MG63 (cell line): ENCODE data around the gene MICALL2. TPM values are rescaled to one million over a fixed set of nuclear protein-coding genes. Genes with fewer than 3 reads are reported as not detected.
A peak's percentile ranks its signal among the peaks of the same experiment; 100 is the strongest.

Experiments
- DNase-seq: peaks from one replicate; pipeline ENCODE4 v3.0.0-alpha.2; 2020
- H3K27me3 ChIP-seq: fragments of 250-450 bp; sonication (Bioruptor Pico); 2 replicates; pipeline ENCODE4 v1.5.1; 2020; ENCODE audit warnings: mild to moderate bottlenecking, moderate library complexity
- H3K36me3 ChIP-seq: fragments of 250-450 bp; sonication (Bioruptor Pico); 2 replicates; pipeline ENCODE4 v1.5.1; 2020; ENCODE audit warnings: mild to moderate bottlenecking, moderate library complexity
- H3K4me3 ChIP-seq: fragments of 250-450 bp; sonication (Bioruptor Pico); 2 replicates; pipeline ENCODE4 v1.5.1; 2020; ENCODE audit warnings: mild to moderate bottlenecking, moderate library complexity
- H3K9me3 ChIP-seq: fragments of 250-450 bp; sonication (Bioruptor Pico); 2 replicates; pipeline ENCODE4 v1.5.1; 2020; ENCODE audit warnings: mild to moderate bottlenecking, moderate library complexity
- total RNA-seq: library from RNA; depleted of rRNA; stranded (reverse); fragments of >200 nt; shearing (Covaris generic); gene quantifications from 2 replicates; pipeline ENCODE4 v1.2.3, GENCODE V29; 2014; ENCODE audit warnings: low replicate concordance

MICALL2 gene
- total RNA-seq, 1 experiment from 2014 or later: 13.5 TPM

- Histone ChIP-seq H3K4me3 (no peak overlapping the region), H3K9me3 (no peaks in the 10 kb centered on the region), H3K27me3 (peaks cover 4% of the 10 kb centered on the region; the same call in 1 of the 2 replicates), H3K36me3 (no peaks in the 10 kb centered on the region)
- no peak for DNase-seq
Observed at GRCh38 chr7:1422512-1423263, 36.6 kb downstream of the MICALL2 start.

- no peaks in the 10 kb centered on the region for H3K9me3 ChIP-seq
- no peak overlapping the region for H3K4me3 ChIP-seq
- DNase-seq: no peak
- H3K36me3 ChIP-seq: no peaks in the 10 kb centered on the region
- H3K27me3 ChIP-seq: peaks cover 10% of the 10 kb centered on the region
Observed at GRCh38 chr7:1421946-1422345, 37.3 kb downstream of the MICALL2 start.

DNA sequence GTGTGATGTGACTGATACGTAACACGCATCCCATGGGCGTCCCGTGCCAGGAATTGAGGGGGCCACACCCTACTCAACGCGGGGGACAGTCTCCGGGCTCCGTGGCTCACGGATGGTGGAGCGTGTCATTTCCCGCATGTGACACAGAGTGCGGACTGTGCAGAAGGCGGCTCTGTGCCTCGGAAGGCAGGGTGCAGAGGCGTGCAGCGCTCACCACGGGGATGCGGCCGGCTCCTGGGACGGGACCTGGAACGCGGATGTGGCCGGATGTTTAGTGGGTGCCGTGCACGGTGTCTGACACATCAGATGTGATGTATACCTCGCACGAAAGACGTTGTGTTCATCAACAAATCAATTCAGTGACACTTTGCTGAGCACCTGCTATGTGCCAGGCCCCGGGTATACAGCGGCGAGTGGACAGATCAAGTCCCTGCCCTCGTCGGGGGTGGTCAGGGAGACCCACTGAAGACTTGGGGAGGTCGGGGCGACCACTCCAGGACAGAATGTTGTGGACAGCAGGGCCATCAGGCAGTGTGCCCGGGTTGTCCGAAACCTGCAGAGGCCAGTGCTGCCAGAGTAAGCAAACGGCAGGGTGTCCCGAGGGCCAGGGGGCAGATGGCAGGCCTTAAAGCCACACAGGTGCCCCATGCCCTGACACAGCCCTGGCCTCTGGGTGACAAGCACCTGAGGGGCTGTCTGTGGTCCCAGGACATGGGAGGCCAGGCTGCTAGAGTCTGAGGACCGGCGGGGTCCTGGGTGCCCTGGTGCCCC is 38.1 kb downstream of the MICALL2 start:
- no peaks in the 10 kb centered on the region for H3K36me3 ChIP-seq
- peaks cover 16% of the 10 kb centered on the region for H3K27me3 ChIP-seq
- no peak for DNase-seq
- H3K9me3 ChIP-seq: no peaks in the 10 kb centered on the region
- H3K4me3 ChIP-seq: no peak overlapping the region

DNA sequence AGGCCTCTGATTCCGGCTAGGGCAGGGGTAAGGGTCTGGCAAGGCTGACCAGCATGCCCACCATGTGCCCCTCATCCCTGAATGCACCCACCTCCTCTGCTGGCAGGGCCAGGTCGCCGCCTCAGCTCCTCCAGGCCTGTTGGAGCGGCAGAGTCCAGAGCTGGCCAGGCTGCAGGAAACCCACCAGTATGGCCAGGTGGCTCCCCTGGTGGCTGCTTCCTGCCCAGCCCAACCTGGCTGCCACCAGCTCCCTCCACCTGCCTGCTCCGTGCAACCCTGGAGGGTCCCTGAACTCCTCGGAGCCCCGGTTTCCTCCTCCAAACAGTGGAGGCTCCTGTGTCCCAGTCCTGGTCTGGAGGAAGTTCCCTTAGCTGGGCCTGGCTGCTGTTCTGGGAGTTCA is 39.6 kb downstream of the MICALL2 start:
- DNase-seq: no peak
- Histone ChIP-seq H3K9me3 (no peaks in the 10 kb centered on the region), H3K27me3 (peaks cover 16% of the 10 kb centered on the region), H3K4me3 (no peak overlapping the region), H3K36me3 (no peaks in the 10 kb centered on the region)

GRCh38 chr7:1419310-1419634 is 40.0 kb downstream of the MICALL2 start:
- no peak for DNase-seq
- H3K27me3 ChIP-seq: peaks cover 16% of the 10 kb centered on the region

DNA sequence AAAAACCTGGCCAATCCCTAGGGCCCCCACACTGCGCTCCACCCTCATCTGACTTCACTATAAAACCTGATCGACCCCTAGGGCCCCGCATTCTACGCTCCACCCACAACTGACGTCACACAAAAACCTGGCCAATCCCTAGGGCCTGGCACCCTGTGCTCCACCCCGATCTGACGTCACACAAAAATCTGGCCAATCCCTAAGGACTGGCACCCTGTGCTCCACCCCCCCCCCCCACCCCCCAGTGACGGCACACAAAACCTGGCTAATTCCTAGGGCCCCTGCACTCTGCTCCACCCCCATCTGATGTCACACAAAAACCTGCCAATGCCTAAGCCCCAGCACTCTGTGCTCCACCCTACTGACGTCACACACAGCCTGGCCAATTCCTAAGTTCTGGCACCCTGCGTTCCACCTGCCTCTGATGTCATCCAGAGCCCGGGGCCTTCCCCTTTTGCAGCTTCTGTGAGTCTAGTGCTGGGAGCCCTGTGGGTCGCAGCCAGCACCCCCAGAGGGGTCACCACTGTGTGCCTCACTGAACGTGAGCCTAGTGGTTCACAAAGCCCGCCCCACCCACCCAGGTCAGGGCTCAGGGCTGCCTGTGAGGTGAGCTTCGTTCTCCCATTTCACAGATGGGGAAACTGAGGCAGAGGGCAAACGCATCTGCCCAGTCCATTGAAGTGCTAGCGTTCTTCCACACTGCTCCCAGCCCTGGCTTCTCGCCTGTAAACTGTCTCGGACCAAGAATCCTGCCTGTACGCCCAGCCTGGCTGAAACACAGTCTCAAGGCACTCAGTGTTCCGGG is 40.6 kb downstream of the MICALL2 start:
- H3K4me3 ChIP-seq: no peak overlapping the region
- DNase-seq: peak; percentile 54

More at GRCh38 chr7:1419310-1419634, 40.0 kb downstream of the MICALL2 start:
- Histone ChIP-seq H3K36me3 (no peaks in the 10 kb centered on the region), H3K9me3 (no peaks in the 10 kb centered on the region), H3K4me3 (no peak overlapping the region)

GRCh38 chr7:1415389-1415990 is 43.8 kb downstream of the MICALL2 start:
- Histone ChIP-seq H3K36me3 (no peaks in the 10 kb centered on the region), H3K27me3 (peaks cover 16% of the 10 kb centered on the region), H3K4me3 (no peak overlapping the region), H3K9me3 (no peaks in the 10 kb centered on the region)
- DNase-seq: no peak

More for the DNA sequence above, 40.6 kb downstream of the MICALL2 start:
- Histone ChIP-seq H3K36me3 (no peaks in the 10 kb centered on the region), H3K27me3 (peaks cover 16% of the 10 kb centered on the region), H3K9me3 (no peaks in the 10 kb centered on the region)

DNA sequence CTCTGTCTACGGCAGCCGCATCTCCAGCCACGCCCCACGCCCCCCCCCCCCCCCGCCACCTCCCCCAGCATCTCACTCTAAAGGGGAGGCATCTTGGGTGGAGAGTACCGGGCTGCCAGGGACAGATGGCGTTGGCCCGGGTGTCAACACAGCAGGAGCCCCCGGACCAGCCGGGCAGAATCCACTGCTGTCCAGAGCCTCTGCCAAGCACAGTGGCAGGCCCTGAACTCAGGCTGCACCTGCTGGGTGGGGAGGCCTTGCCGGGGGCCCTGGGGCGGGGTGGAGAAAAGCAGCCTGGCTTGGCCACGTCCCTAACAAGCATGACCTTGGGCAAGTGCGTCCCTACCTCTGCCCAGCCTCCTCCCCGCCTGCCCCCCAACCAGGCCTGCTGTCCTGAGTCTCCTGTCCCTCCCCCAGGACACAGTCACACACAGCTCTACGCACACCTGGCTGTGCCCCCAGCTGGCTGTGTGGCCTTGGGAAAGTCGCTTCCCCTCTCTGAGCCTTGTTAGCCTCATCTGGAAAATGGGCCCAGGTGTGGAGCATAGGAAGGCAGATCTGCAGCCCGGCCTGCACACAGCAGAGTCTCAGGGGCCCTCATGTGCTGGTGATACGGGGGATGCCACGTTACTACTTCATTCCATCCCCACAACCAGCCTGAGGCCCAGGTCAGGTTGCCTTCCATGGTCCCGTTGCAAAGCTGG is 45.2 kb downstream of the MICALL2 start:
- Histone ChIP-seq H3K36me3 (no peaks in the 10 kb centered on the region), H3K27me3 (peaks cover 16% of the 10 kb centered on the region), H3K9me3 (no peaks in the 10 kb centered on the region), H3K4me3 (no peak overlapping the region)
- no peak for DNase-seq

- H3K4me3 ChIP-seq: no peak overlapping the region
- peak; percentile 71 for DNase-seq
- H3K36me3 ChIP-seq: no peaks in the 10 kb centered on the region
- H3K27me3 ChIP-seq: peaks cover 13% of the 10 kb centered on the region
- no peaks in the 10 kb centered on the region for H3K9me3 ChIP-seq
Observed at GRCh38 chr7:1412322-1413261, 46.7 kb downstream of the MICALL2 start.

DNA sequence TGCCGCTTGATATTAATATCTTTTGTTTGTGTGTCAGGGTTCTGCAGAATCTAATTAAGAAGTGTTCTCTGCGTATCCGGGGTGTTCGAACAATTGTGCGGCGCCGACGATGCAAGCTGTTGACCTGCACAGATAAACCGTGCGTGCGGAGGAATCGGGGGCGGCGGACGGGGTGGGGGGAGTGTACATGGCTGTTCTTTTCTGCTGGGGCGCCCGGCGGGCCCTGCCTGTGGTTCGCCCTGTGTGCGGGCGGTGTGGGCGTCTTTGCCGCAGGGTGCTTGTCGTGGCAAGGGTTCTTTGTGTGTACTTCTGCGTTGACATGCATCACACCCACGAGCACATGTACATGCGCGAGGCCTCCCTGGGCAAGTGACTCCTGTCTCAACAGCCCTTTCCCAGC is 47.9 kb downstream of the MICALL2 start:
- DNase-seq: no peak
- Histone ChIP-seq H3K4me3 (no peak overlapping the region), H3K9me3 (no peaks in the 10 kb centered on the region), H3K36me3 (no peaks in the 10 kb centered on the region), H3K27me3 (peaks cover 4% of the 10 kb centered on the region; the same call in 1 of the 2 replicates)

DNA sequence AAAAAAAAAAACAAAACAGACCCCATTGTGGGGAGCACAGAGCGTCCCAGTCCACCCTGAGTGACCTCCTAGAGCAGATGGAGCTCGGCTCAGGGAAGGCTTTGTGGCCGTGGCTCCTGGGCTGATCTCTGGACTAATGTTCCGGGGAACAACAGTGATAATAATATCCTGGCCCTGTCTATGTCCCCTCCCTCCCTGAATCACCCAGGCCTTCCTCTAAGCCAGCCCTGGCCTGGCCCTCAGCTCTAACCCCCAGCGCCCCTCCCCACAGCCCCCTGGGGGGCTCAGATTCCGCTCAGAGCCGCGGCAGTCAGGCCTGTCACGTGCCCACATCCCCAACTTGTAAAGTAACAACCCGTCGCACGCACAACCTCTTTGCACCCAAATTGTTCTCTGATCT is 48.3 kb downstream of the MICALL2 start:
- no peak for DNase-seq
- peaks cover 2% of the 10 kb centered on the region; the same call in 1 of the 2 replicates for H3K27me3 ChIP-seq
- H3K36me3 ChIP-seq: no peaks in the 10 kb centered on the region
- no peaks in the 10 kb centered on the region for H3K9me3 ChIP-seq
- H3K4me3 ChIP-seq: no peak overlapping the region

- peaks cover 2% of the 10 kb centered on the region; the same call in 1 of the 2 replicates for H3K27me3 ChIP-seq
- no peak for DNase-seq
- no peaks in the 10 kb centered on the region for H3K36me3 ChIP-seq
- H3K4me3 ChIP-seq: no peak overlapping the region
- H3K9me3 ChIP-seq: no peaks in the 10 kb centered on the region
Observed at GRCh38 chr7:1409555-1409954, 49.7 kb downstream of the MICALL2 start.

DNA sequence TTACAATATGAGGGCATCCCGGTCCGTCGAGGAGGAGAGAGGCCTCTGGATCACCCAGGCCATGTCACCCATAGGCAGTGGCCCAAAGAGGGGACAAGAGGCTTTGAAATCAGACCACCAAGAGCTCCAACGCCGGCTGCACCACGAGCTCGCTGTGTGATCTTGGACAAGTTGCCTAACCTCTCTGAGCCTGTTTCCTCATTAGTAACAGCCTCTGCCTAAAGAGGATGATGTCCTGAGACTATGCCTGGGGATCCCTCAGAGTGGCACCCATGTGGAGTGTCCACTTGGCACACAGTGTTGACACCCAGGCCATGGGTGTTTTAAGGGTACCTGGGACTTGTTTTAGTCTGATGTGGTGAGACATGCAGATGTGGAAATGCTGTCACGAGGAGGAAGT is 50.8 kb downstream of the MICALL2 start:
- Histone ChIP-seq H3K36me3 (no peaks in the 10 kb centered on the region), H3K4me3 (no peak overlapping the region), H3K9me3 (no peaks in the 10 kb centered on the region), H3K27me3 (peaks cover 7% of the 10 kb centered on the region; the same call in 1 of the 2 replicates)
- no peak for DNase-seq

DNA sequence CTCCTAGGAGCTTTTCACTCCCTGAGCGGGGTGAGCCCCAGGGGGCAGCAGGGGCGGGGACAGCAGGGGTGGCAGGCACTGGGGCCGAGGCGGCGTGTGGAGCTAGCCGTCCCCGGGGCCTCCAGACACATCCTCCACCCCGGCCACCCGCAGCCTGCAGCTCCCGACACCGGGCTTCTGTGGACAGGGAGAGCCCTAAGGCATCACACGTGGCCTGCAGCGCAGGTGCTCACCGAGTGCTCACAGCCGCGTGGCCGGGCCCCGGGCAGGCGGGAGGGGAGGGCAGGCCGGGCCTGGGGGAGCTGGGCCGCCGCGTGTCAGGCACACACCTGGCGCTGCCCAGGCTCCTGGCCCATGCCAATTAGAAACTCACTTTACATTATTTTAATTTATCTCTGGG is 51.4 kb downstream of the MICALL2 start:
- no peaks in the 10 kb centered on the region for H3K9me3 ChIP-seq
- peaks cover 4% of the 10 kb centered on the region; the same call in 1 of the 2 replicates for H3K27me3 ChIP-seq
- no peak for DNase-seq
- H3K4me3 ChIP-seq: no peak overlapping the region
- H3K36me3 ChIP-seq: no peaks in the 10 kb centered on the region

GRCh38 chr7:1404898-1405548 is 54.2 kb downstream of the MICALL2 start:
- H3K36me3 ChIP-seq: no peaks in the 10 kb centered on the region
- no peak for DNase-seq
- peaks cover 18% of the 10 kb centered on the region for H3K27me3 ChIP-seq
- no peak overlapping the region for H3K4me3 ChIP-seq
- H3K9me3 ChIP-seq: peaks cover 8% of the 10 kb centered on the region
